Fibroblast of the aortic adventitia (primary cell): ENCODE data around the gene ERLIN1. TPM values are rescaled to one million over a fixed set of nuclear protein-coding genes. Genes with fewer than 3 reads are reported as not detected.

Source experiments
- DNase-seq: peaks from one replicate; pipeline ENCODE4 v3.0.0-alpha.2; 2010; ENCODE audit warnings: low read depth
- H3K4me3 ChIP-seq: 2 replicates; pipeline ENCODE4 v1.5.1; 2011; ENCODE audit warnings: low read depth, mild to moderate bottlenecking, control low read depth, low read length, moderate library complexity
- total RNA-seq: library from RNA; depleted of rRNA; stranded (reverse); fragments of >200 nt; gene quantifications from 2 replicates; pipeline ENCODE4 v1.2.3, GENCODE V29; 2012; ENCODE audit warnings: low replicate concordance
- TF ChIP-seq, protein P1 (sequence below): IDR thresholded peaks from 2 replicates; pipeline ENCODE4 v1.5.1; 2011; ENCODE audit warnings: mild to moderate bottlenecking, low read length, control low read depth, inconsistent platforms; ENCODE audit not compliant: insufficient read depth

ERLIN1 gene
- total RNA-seq, 1 donor = 53.6 TPM

DNA sequence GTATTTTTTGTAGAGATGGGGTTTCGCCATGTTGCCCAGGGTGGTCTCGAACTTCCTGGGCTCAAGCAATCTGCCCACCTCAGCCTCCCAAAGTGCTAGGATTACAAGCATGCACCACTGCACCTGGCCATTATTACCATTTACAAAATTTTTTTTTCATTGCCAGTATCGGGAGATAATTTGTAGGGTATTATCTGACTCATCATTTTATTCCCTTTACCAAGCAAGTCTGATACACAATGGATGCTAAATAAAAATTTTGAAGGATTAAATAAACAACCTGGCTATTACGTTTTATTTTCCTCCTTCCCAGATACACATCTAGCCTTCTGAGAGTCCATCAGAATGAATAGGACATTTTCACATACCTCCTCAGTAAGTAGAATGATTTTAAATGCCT, 66.1 kb downstream of the ERLIN1 start:
- TF ChIP-seq, protein P1, sequence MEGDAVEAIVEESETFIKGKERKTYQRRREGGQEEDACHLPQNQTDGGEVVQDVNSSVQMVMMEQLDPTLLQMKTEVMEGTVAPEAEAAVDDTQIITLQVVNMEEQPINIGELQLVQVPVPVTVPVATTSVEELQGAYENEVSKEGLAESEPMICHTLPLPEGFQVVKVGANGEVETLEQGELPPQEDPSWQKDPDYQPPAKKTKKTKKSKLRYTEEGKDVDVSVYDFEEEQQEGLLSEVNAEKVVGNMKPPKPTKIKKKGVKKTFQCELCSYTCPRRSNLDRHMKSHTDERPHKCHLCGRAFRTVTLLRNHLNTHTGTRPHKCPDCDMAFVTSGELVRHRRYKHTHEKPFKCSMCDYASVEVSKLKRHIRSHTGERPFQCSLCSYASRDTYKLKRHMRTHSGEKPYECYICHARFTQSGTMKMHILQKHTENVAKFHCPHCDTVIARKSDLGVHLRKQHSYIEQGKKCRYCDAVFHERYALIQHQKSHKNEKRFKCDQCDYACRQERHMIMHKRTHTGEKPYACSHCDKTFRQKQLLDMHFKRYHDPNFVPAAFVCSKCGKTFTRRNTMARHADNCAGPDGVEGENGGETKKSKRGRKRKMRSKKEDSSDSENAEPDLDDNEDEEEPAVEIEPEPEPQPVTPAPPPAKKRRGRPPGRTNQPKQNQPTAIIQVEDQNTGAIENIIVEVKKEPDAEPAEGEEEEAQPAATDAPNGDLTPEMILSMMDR = no peak
- DNase-seq = no peak
- no peak overlapping the region for H3K4me3 ChIP-seq

DNA sequence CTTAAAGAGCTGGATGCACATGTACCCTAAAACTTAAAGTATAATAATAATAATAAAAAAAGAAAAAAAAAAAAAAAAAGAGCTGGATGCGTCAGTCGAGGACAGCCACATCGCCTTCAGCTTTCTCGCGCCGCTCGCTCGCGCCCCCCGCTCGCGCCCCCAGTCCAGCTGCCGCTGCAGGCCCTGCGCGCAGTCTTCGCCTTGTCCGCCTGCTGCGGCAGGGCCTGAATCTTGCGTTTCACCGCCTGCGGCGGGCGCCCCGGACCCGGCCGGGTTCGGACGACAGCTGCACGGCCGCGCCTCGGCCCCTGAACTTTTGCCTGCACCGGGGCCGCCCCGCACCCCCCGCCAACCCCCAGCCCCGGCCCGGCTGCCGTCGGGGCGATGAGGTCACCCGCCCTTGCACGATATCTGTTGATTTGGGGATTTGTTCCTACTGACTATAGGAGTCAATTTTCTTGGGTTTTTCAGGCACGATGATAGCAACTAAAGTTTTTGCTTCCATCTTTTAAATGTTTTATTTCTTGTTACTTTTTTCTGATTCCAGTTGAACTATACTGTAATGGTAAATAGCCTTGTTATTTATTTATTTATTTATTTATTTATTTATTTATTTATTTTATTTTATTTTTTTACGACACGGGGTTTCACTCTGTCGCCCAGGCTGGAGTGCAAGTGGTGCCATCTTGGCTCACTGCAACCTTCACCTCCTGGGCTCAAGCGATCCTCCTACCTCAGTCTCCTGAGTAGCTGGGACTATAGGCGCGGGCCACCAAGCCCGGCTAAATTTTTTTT, 70.7 kb downstream of the ERLIN1 start:
- TF ChIP-seq, protein P1 = no peak
- H3K4me3 ChIP-seq = no peak overlapping the region
- no peak for DNase-seq

DNA sequence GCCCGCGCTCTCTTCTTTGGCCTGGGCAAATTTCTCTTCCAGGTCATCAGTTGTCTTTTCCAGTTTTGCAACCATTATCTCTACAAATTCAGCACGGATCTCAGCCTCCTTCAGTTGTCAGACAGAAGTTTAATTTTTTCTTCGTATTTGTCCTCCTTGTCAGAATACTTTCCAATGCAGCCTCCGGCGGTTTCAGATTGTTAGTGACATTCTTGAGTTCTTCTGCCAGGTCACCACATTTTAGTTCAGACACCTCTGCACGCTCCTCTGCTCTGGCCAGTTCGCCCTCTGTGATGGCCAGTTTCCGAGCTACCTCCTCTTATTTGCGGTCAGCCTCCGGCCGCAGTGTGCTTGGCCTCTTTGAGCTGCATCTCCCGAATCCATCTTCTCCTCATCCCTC, 71.4 kb downstream of the ERLIN1 start:
- H3K4me3 ChIP-seq = no peak overlapping the region

DNA sequence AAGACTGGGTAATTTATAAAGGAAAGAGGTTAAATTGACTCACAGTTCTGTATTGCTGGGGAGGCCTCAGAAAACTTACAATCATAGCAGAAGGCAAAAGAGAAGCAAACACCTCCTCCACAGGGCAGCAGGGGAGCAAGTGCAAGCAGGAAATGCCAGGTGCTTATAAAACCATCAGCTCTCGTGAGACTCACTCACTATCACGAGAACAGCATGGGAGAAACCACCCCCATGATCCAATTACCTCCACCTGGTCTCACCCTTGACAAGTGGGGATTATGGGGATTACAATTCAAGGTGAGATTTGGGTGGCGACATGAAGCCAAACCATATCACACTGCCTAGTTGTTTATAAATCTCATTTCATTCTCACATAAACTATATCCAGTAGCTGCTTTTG, 76.2 kb downstream of the ERLIN1 start:
- DNase-seq = no peak
- H3K4me3 ChIP-seq = no peak overlapping the region
- TF ChIP-seq, protein P1 = no peak

More for the DNA sequence above, 71.4 kb downstream of the ERLIN1 start:
- DNase-seq = no peak
- TF ChIP-seq, protein P1 = no peak

DNA sequence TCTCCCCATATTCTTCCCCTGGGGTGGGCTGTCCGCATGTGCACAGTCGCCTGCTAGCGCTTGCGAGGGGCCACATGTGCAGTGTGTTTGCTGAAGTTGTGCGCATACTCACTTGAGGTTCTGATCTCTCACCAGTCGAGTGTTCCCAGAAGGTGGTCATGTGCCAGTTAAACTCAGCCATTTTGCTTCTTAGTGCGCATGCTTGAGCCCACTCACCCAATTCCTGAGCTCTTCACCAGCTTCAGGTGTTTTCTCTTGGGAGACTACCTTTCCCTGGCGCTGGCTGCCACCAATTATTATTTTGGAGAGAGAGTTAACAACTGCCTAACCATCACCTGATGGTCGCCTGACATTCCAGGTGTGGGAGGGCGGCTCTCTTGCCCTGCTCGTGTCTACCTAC, 79.0 kb downstream of the ERLIN1 start:
- TF ChIP-seq, protein P1 = no peak
- no peak overlapping the region for H3K4me3 ChIP-seq
- no peak for DNase-seq

DNA sequence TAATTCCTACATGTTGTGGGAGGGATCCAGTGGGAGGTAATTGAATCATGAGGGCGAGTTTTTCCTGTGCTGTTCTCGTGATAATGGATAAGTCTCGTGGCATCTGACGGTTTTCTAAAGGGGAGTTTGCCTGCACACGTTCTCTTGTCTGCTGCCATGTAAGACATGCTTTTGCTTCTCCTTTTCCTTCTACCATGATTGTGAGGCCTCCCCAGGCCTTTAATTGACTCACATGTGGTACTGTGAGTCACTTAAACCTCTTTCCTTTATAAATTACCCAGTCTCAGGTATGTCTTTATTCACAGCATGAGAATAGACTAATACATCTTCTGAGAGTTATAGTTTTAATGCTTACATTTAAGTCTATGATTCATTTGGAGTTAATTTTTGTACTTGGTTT, 81.5 kb downstream of the ERLIN1 start:
- TF ChIP-seq, protein P1 = no peak
- DNase-seq = no peak
- H3K4me3 ChIP-seq = no peak overlapping the region

DNA sequence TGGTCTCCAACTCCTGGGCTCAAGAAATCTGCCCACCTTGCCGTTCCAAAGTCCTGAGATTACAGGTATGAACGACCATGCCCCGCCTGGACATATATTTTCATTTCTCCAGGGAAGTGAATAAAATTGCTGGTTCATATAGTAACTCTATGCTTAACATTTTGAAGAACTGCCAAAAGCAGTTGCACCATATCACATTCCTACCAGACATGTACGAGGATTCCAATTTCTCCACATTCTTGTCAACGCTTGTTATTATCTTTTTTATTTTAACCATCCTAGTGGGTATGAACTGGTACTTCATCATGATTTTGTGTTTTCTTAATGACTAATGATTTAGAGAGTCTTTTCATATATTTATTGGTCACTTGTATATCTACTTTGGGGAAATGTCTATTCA, 82.2 kb downstream of the ERLIN1 start:
- DNase-seq = peak; percentile 59
- no peak overlapping the region for H3K4me3 ChIP-seq
- TF ChIP-seq, protein P1 = no peak
